ENCODE measurements around the gene NTM.
A peak's percentile ranks its signal among the peaks of the same experiment; 100 is the strongest.

NTM gene

GRCh38 chr11:132264616-132265015 is 894.2 kb downstream of the NTM start:
- no peak for DNase-seq (ENCODE audit: low read depth, low spot score)

GRCh38 chr11:132278801-132279574 is 908.6 kb downstream of the NTM start:
- H3K27ac ChIP-seq = no peak overlapping the region
- no peak for DNase-seq (ENCODE audit: low read depth, low spot score)

More at GRCh38 chr11:132264616-132265015, 894.2 kb downstream of the NTM start:
- no peak overlapping the region for H3K27ac ChIP-seq

GRCh38 chr11:132284048-132284447 is 913.6 kb downstream of the NTM start:
- H3K27ac ChIP-seq = no peak overlapping the region
- no peak for DNase-seq (ENCODE audit: low read depth, low spot score)

- no peak for DNase-seq (ENCODE audit: low read depth, low spot score)
- no peak overlapping the region for H3K27ac ChIP-seq
These were observed 914.2 kb downstream of the NTM start for GRCh38 chr11:132284611-132285010.

- DNase-seq (ENCODE audit: low read depth, low spot score) = no peak
- H3K27ac ChIP-seq = no peak overlapping the region
These were observed 915.2 kb downstream of the NTM start for GRCh38 chr11:132285631-132286030.

GRCh38 chr11:132286106-132286505 is 915.7 kb downstream of the NTM start:
- no peak for DNase-seq (ENCODE audit: low read depth, low spot score)
- H3K27ac ChIP-seq = no peak overlapping the region

GRCh38 chr11:132288036-132288435 is 917.6 kb downstream of the NTM start:
- DNase-seq (ENCODE audit: low read depth, low spot score) = no peak
- H3K27ac ChIP-seq = no peak overlapping the region

- DNase-seq (ENCODE audit: low read depth, low spot score) = no peak
- H3K27ac ChIP-seq = no peak overlapping the region
These were observed 919.3 kb downstream of the NTM start for GRCh38 chr11:132289590-132290256.

GRCh38 chr11:132293586-132293985 is 923.2 kb downstream of the NTM start:
- no peak overlapping the region for H3K27ac ChIP-seq
- DNase-seq (ENCODE audit: low read depth, low spot score) = no peak

- no peak overlapping the region for H3K27ac ChIP-seq
- DNase-seq (ENCODE audit: low read depth, low spot score) = no peak
These were observed 926.7 kb downstream of the NTM start for GRCh38 chr11:132296946-132297610.

- H3K27ac ChIP-seq = no peak overlapping the region
- DNase-seq (ENCODE audit: low read depth, low spot score) = no peak
These were observed 927.9 kb downstream of the NTM start for GRCh38 chr11:132298357-132298756.

DNA sequence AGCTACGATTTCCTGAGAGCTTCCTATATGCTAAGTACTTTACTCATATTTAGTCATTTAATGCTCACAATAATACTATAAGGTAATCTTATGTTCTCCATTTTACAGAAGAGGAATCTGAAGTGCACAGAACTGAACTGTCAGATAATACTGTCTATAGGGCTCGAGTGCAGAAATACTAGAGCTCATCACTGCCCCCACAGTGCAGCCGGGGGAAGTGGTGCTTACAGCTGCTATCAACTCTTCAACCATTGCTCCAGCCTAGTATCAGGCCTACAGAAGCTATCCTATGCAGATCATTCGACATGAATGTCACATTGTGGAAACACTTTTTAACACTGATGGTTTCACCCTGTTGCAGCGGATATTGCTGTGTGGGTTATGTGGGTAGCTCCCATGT is 929.9 kb downstream of the NTM start:
- H3K27ac ChIP-seq = no peak overlapping the region
- no peak for DNase-seq (ENCODE audit: low read depth, low spot score)

DNA sequence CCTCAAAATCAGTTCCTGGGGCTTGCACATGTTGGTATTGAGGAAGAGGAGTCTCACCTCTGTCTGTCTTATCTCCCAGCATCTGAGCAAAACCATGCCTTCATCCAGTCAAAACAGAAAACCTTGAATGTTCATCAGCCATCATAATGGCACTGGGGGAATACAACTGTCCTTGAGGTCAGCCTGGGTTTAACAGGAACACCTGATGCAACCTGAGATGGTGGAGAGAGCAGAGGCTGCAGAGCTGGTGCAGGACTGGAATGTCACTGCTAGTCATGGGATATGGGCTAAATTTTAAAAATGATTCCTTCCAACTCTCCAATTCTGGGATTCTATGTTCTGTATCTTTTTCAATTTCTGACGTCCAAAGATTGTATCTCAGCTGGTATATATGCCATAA is 931.0 kb downstream of the NTM start:
- no peak for DNase-seq (ENCODE audit: low read depth, low spot score)
- no peak overlapping the region for H3K27ac ChIP-seq

GRCh38 chr11:132301900-132302299 is 931.5 kb downstream of the NTM start:
- H3K27ac ChIP-seq = no peak overlapping the region
- no peak for DNase-seq (ENCODE audit: low read depth, low spot score)

DNA sequence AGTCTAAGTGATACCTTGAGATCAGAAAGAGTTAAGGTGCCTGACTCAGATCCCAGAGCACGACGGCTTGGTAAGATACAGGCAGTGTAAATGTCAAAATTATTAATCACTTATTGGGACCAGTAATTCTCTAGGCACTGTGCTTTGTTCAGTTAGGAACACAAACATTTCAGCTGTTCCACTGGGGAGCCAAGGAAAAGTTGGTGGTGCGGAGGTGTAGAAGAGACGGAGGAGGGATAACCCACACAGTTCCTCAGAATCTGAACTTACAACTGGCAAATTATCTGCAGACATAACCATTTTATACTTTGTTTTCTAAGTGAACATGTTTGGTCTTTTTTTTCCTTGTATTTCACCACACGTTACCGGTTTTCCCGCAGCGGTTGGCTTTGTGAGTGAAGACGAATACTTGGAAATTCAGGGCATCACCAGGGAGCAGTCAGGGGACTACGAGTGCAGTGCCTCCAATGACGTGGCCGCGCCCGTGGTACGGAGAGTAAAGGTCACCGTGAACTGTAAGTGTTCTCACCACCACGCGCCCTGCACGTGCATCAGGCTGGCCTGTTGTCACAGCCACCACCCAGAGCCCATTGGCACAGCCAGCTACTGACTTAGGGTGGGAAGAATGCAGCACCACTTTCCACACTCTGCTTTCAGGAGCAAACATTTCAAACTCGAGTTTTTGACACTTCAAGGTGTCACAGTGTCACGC is 937.0 kb downstream of the NTM start:
- no peak for DNase-seq (ENCODE audit: low read depth, low spot score)
- H3K27ac ChIP-seq = no peak overlapping the region

DNA sequence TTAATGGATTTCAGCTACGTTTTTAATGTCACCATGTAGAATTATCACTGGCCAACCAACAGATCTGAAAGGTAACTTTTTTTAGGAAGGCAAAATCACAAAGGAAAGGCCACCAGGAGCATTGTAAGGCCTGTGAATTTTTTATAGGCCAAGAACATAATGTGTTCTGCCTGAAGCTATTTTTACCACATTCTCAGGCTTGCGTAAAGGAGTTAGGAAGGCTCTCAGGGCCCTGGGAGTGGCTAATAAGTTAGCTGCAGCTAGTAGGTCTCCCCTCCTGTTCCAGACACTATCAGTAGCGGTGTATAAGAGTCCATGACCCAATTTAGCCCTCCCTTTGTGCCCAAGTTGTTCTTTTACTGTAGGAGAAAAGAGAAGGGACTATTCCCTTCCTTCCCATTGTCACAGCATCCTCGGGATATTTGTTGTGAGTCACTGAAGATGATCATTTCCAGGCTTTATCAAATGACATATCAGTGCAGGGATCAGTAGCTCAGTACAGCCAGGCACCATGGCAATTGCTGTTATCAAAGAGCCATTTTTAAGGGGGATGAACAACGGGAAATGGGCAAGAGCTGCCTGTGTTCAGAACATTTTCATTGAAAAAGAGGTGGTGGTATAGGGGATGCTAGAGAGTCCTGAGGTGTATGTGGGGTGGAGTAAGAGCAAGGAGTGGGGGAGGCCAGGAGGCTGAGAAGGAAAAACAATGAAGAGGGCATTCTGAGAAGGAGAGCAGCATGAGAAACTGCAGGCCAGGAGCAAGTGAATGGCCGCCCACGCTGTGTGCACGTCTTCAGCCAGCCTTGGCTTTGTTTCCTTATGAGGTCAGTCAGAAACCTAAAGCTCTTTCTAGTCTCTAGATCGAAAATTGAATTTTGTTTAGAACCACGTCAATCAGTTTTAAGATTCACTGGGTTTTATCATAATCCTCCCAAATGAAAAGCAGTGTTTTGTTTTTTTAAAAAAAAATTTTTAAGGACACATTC is 940.3 kb downstream of the NTM start:
- DNase-seq (ENCODE audit: low read depth, low spot score) = no peak
- H3K27ac ChIP-seq = no peak overlapping the region

- H3K27ac ChIP-seq = no peak overlapping the region
- no peak for DNase-seq (ENCODE audit: low read depth, low spot score)
These were observed 941.3 kb downstream of the NTM start for GRCh38 chr11:132311703-132312102.

DNA sequence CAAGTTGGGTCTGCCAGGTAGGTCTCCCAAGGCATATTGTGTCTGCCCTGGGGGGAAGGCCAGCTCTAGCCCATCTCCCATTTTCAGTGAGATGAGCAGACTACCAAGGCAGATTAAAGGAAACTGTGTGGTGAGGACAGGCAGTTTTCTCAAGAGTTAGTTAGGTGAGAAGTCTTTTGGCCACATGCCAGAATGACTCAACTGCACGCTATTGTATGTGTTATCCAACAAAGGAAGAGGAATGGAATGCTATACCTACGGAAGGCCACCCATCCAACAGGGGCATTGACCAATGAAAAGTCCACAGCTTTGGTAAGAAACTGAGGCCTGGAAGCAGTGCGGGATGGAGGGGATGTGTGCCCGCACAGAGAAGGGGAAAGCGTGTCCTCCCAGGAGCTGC is 941.7 kb downstream of the NTM start:
- no peak overlapping the region for H3K27ac ChIP-seq
- DNase-seq (ENCODE audit: low read depth, low spot score) = peak; percentile 62

GRCh38 chr11:132312701-132313111 is 942.3 kb downstream of the NTM start:
- no peak for DNase-seq (ENCODE audit: low read depth, low spot score)
- no peak overlapping the region for H3K27ac ChIP-seq
